VCaP (cell line): Measurements from ENCODE around the gene RASSF3.

Experiments used
- H3K27ac ChIP-seq: fragments of 450-650 bp; 2 replicates; pipeline ENCODE4 v1.5.1; 2017
- CTCF ChIP-seq: fragments of 450-650 bp; conservative IDR thresholded peaks from 2 replicates; pipeline ENCODE4 v1.5.1; 2017; ENCODE audit warnings: mild to moderate bottlenecking, moderate library complexity

Gene RASSF3

DNA sequence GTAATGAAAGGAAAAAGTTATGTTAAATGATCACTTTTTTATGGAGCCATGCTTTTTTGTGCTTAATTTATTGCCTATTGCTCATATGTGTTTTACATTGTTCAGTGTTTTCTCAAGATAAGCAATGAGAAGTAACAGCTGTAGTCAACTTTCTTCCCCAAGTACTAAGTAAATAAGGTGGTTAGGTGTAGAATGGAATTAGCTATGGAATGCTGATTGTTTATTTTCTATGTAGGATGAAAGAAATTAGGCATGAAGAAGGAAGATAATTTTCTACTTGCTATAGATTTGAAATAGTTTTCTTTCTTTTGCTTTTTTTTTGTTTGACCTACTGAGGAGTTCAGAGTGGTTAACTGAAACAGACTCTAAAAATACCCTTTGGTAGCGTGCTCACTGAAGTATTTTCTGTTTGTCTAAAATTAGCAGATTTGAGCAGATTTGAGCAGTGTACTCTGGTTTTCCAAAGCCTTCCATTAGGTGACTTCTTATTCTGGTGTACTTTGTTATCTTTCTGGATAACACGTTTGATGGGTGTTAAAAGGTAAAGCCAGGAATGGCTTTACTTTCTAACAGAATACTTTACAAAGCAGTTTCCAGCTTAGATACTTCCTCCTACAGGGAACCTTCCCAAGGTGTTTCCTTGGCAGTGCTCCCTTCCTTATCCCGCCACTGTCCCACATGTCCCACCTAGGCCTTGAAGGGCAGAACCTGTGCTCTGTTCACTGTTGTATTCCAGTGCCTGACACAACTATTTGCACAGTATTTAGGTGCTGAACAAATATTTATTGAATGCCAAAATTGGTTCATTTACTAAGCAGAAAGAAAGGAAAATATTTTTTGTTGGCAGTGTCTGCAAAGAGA lies 56.0 kb downstream of the RASSF3 start:
- peak overlapping the region; percentile 98 for H3K27ac ChIP-seq
- TF ChIP-seq CTCF, result no peak

- H3K27ac ChIP-seq, result peak overlapping the region; percentile 98
Observed at GRCh38 chr12:64667793-64668192, 57.5 kb downstream of the RASSF3 start.

DNA sequence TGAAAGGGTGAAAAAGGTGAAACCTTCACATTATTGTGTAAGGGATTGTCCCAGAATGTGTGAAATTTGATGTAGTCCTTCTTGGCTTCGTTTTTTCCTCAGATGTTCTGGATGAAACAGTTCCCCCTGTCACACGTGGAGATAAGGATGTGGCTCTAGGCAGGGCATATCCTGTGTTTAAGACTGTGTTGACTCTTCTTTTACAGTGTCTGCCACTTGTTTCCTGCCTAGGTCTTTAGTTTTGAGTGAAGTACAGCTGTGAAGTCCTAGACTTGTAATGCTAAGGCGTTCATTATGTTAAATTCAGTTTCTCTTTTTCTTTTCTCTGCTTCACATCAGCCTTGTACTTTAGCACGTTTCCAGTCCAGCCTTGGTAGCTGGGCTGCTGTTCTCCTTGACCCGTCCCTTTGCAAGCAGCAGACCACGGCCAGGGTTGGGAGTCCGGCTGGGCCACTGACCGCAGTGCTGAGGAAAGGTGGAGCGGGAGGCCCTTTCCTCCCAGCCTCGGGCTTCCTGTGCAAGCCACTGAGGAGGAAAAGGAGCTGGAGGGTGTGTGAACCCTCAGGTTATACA lies 59.1 kb downstream of the RASSF3 start:
- H3K27ac ChIP-seq, result peak overlapping the region; percentile 98
- no peak for TF ChIP-seq CTCF

More at GRCh38 chr12:64667793-64668192, 57.5 kb downstream of the RASSF3 start:
- TF ChIP-seq CTCF, result no peak

DNA sequence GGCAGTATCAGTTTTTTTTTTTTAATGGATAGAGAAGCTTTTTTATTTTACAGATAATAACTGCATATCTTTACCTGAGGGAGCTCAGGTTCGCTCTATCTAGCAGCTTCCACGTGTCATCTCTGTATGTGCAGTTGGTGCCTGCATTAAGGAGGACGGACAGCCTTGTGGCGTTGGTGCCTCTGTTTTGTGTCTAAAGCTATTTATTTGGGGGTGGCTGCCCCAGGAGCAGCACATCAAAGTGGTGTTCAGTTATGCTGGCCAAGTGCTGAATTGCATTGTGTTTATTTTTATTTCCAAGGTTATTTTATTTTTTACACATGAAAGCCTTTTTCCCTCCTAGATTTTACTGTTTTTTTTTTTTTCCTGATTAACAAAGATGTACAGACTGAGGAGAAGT lies 59.7 kb downstream of the RASSF3 start:
- peak; percentile 12; the same call in 1 of the 2 replicates for TF ChIP-seq CTCF
- peak overlapping the region; percentile 98 for H3K27ac ChIP-seq

- no peak for TF ChIP-seq CTCF
- H3K27ac ChIP-seq, result peak overlapping the region; percentile 98
Observed at GRCh38 chr12:64670919-64671639, 60.8 kb downstream of the RASSF3 start.

DNA sequence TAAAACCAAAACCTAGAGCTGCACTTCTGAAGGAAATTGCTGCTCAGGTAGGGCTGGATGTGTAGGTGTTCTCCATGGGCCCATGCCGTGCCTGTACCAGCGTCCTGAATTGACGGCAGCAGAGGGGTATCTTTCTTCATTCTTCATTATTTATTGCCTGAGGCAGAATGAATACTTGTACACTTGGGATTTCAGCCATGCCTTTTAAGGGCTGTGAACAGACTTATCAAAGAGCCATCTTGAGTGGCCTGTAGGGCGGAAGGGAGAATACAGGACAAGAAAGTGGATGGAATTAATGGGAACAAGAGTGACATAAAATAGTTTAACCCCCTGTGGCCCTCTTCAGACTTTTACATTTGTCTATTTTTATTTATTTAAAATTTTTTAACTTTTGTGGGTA lies 61.4 kb downstream of the RASSF3 start:
- no peak for TF ChIP-seq CTCF
- H3K27ac ChIP-seq, result peak overlapping the region; percentile 98

DNA sequence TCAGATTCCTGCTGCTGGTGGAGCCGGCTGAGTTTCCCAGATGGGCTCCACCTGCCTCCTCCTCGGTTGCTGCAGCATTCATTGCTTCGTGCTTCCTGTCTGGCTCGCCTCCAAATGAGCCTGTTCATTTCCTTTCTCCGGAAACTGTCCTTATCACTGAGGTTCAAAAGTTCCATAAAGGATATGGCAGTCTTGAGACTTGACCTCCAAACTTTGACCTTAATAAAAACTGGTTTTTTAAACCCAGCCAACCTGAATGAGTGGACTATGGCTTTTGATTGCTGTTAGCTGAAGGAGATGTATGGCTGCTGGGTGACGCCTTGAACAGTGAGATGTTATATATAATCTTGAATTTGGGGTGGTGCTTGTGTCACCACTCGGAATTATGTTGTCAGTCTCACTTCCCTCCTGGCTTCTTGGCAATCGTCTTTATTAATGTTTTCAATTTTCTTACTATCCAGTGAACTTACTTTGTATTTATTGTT lies 62.7 kb downstream of the RASSF3 start:
- TF ChIP-seq CTCF, result no peak
- peak overlapping the region; percentile 98 for H3K27ac ChIP-seq
